Retinal pigment epithelial cell (primary cell): ENCODE measurements around the gene KCNC1.

Source experiments
- DNase-seq: peaks from one replicate; pipeline ENCODE4 v3.0.0-alpha.2; 2010; ENCODE audit warnings: low read depth
- H3K4me3 ChIP-seq: 2 replicates; pipeline ENCODE4 v1.5.1; 2011; ENCODE audit warnings: mild to moderate bottlenecking, low read length, control low read depth, moderate library complexity
- TF ChIP-seq, protein P1 (sequence below): conservative IDR thresholded peaks from 2 replicates; pipeline ENCODE4 v1.5.1; 2011; ENCODE audit warnings: low read depth, low read length, control low read depth, inconsistent platforms

The KCNC1 gene

DNA sequence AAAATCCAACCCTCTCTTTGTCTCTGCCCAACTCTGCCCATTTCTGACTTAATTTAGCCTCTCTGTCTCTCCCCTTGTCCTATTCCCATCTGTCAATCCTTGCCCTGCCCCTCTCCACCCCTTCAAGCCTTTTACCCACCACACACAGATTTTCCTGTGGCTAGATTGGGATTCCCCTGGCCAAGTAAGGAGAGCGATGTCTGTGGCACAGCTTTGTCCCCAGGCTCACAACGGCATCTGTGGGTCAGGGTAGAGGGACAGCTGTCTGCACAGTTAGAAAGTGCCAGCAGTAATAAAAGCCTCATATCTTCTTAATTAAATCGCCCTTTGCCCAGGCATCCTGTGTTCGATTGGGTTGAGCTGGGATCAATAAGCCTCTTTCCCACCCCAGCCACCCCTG lies 1.3 kb upstream of the KCNC1 start:
- TF ChIP-seq, protein P1, sequence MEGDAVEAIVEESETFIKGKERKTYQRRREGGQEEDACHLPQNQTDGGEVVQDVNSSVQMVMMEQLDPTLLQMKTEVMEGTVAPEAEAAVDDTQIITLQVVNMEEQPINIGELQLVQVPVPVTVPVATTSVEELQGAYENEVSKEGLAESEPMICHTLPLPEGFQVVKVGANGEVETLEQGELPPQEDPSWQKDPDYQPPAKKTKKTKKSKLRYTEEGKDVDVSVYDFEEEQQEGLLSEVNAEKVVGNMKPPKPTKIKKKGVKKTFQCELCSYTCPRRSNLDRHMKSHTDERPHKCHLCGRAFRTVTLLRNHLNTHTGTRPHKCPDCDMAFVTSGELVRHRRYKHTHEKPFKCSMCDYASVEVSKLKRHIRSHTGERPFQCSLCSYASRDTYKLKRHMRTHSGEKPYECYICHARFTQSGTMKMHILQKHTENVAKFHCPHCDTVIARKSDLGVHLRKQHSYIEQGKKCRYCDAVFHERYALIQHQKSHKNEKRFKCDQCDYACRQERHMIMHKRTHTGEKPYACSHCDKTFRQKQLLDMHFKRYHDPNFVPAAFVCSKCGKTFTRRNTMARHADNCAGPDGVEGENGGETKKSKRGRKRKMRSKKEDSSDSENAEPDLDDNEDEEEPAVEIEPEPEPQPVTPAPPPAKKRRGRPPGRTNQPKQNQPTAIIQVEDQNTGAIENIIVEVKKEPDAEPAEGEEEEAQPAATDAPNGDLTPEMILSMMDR: no peak
- H3K4me3 ChIP-seq: no peak overlapping the region
- DNase-seq: no peak

DNA sequence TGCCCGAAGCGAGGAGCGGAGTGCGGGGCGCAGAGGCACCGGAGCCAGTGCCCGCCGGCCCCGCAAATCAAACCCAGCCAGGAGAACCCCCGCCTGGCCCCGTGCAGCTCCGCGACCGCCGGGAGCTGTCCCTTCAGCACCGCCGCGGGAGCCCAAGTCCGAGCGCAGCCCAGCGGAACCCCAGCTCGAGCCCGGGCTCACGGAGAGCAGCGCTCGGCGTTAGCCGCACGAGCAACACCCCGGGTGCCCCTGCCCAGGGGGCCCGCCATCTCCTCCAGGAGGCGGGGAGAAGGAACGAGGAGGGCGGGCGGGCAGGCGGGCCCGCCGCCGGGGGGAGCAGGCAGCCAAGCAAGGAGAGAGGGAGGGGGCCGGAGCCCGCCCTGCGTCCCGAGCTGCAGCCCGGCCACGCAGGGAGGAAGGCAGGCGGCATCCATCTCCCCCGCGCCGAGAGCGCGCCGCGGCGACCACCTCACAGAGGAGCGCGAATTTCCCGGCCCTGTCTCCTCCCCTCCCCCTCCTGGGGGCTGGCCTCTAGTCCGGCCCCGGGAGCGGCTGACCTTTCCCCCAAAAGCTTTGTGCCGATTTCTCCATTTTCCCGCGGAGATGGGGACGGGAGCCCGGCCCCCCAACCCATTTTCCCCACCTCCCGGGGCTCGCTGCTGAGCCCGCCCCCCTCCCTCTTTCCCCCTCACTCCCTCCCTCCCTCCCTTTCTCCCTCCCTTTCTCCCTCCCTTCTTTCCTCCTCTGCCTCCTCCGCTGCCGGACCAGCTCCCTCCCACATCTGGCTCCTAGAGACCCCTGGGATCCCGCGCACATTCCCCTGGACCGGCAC lies 621 bp downstream of the KCNC1 start:
- TF ChIP-seq, protein P1: no peak
- DNase-seq: no peak
- H3K4me3 ChIP-seq: peak overlapping the region; percentile 15

DNA sequence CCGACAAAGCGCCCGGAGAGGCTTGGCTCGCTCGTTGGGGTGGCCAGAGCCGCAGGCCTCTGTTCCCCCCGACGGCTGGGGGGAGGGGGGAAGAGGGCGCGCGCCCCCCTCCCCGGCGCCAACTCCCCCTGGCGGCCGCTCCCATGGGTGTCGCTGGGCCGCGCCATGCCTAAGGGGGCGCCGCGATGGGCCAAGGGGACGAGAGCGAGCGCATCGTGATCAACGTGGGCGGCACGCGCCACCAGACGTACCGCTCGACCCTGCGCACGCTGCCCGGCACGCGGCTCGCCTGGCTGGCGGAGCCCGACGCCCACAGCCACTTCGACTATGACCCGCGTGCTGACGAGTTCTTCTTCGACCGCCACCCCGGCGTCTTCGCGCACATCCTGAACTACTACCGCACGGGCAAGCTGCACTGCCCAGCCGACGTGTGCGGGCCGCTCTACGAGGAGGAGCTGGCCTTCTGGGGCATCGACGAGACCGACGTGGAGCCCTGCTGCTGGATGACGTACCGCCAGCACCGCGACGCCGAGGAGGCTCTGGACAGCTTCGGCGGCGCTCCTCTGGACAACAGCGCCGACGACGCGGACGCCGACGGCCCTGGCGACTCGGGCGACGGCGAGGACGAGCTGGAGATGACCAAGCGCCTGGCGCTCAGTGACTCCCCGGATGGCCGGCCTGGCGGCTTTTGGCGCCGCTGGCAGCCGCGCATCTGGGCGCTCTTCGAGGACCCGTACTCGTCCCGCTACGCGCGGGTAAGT lies 1.4 kb downstream of the KCNC1 start:
- TF ChIP-seq, protein P1: peak; percentile 40
- DNase-seq: no peak
- no peak overlapping the region for H3K4me3 ChIP-seq

DNA sequence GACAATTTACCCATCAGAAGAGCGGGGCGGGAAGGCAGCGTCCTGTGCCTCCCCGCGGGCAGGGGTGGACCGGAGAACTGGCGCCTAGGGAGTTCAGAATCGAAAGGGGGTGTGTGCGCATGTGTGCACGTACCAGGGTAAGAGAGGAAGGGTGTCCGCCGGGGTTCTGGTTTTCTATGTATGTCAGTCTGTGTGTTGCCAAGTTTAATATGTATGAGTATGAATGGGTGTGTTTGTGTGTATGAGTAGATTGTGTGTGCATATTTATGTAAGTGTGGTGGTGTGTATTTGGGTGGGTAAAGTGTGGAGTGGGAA lies 2.0 kb downstream of the KCNC1 start:
- no peak overlapping the region for H3K4me3 ChIP-seq
- TF ChIP-seq, protein P1: no peak
- DNase-seq: no peak

DNA sequence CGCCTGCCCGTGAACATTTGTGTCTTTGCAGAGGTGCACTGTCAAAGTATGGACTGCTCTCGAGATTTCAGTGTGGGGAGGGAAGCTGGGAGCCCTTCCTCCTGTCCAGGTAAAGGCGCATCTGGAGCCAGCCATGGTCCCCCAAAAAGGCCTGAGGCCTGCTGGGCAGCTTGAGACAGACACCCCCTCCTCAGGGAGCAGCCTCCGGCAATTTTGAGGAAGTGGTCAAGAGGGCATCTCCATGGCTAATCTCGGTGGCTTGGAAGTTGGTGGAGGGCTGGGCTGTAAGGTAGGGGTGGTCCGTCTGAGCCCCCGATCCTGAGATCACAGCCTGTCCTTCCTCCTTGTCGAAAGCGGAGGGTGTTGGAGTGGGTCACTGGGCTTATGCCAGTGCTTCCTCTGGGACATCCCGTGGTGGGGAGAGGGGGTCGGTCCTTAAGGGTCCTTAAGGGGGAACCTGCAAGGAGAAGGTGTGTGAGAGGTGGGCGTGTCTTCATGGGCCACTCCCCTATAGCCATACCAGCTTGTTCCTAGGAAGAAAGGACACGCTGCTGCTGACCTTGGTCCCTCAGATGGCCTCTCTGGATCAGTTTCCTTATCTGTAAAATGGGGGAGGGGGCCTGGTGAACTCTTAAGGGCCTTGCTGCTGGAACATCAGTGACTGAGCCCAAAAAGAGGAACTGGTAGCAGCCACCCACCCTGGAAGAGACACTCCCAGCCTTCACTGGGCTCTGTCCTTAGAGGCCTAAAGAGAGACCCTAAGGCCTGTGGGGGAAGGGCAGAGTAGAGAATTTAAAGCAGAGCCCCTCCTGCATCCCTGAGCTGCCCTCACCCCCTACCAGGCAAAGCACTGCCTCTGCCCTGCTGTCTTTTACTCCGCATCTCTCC lies 2.6 kb downstream of the KCNC1 start:
- TF ChIP-seq, protein P1: no peak
- no peak overlapping the region for H3K4me3 ChIP-seq
- no peak for DNase-seq

DNA sequence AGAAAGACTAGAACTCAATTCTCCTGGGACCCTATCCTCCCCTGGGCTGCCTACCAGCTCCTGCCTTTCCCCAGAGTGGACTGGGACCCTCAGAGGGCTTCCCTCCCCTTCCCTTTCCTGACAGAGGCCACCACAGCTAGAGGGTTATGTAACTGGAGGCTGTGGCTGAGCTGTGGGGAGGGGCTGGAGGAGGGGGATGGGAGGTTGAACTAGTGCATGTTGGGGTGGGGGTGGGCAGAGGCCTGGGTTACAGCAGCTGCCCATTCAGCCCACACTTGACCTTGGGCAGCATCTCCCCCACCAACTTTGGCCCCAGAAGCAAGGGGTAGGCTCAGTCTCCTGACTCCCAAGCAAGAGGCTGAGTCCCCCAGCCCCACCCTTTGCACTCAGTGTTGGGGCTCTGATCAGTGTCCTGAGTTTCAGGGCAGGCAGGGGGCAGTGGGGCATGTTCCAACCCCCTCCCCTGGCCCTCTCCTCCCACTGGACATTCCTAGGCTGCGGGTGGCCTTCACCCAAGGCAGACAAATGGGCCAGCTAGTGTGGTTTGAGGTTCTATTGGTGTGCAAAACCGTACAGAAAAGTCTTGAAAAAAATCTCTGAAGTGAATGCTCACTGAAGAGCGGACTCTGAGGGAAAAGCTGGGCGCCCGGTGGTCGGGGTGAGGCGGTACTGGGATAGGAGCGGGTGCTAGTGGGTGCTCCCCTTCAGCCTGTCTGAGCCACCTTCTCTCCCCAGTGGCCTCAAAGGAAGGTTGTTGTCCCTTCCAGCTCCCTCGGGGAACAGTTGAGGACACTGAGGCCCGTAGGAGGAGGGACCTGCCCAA lies 3.8 kb downstream of the KCNC1 start:
- no peak overlapping the region for H3K4me3 ChIP-seq
- no peak for DNase-seq
- TF ChIP-seq, protein P1: no peak
